ENCODE data around the gene PLEK. TPM values are rescaled to one million over a fixed set of nuclear protein-coding genes. Genes with fewer than 3 reads are reported as not detected.
A peak's percentile ranks its signal among the peaks of the same experiment; 100 is the strongest.

The PLEK gene
- total and polyA plus RNA-seq, 10 of the 15 experiments (the other 5 are each of a cell fraction or from before 2014, with no cell fraction given), result 229 to 804 (median 362) TPM

DNA sequence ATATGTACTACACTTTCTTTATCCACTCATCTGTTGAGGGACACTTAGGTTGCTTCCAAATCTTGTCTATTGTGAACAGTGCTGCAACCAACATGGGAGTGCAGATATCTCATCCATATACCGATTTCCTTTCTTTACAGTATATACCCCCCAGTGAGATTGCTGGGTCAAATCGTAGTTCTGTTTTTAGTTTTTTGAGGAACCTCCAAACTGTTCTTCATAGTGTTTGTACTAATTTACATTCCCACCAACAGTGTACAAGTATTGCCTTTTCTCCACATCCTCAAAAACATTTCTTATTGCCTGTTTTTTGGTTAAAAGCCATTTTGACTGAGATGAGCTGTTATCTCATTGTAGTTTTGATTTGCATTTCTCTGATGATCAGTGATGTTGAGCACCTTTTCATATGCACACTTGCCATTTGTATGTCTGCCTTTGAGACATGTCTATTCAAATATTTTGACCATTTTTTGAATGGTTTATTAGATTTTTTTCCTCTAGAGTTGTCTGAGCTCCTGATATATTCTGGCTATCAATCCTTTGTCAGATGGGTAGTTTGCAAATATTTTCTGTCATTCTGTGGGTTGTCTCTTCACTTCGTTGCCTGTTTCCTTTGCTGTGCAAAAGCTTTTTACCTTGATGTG is 12.2 kb downstream of the PLEK start:
- 6% methylated on average over 3 of the region's 3 CpGs for WGBS (ENCODE audit: insufficient coverage, insufficient replicate concordance, low lambda C conversion rate, missing lambda C conversion rate)
- DNase-seq (ENCODE audit: low read depth, low spot score) (no peak), FAIRE-seq (no peak), ATAC-seq (peak; percentile 36)
- peak overlapping the region; percentile 50; the same call in 1 of the 2 replicates for H3K4me3 ChIP-seq
- ChIA-PET POLR2A (interaction anchor here (0.8 to 2.0 kb wide), 5 partner anchors 11 to 34 kb away, joined by 3 to 6 read pairs (median 5); no protein-coding TSS in a partner anchor), RAD21 (ENCODE audit: unreplicated experiment) (interaction anchor here (0.9 to 3.4 kb wide), 8 partner anchors 11 to 65 kb away, joined by 3 to 39 read pairs (median 6); partner anchors contain the start of gene PLEK), CTCF (interaction anchor here (0.7 to 1.2 kb wide), 5 partner anchors 9 to 64 kb away, joined by 3 to 5 read pairs (median 4); no protein-coding TSS in a partner anchor), SMC1A (ENCODE audit: uncharacterized antibody, unreplicated experiment) (interaction anchor here (0.6 to 15.8 kb wide), 7 partner anchors 10 to 64 kb away, joined by 3 to 259 read pairs (median 23); partner anchors contain the start of gene PLEK)
- intact Hi-C loops (cut with micrococcal nuclease; ENCODE audit: unreplicated experiment), result loop anchor here (10.0 kb wide), 1 partner anchor 1268 kb away; the partner anchor contains the start of gene AAK1
- H3K27me3 ChIP-seq (replicated peaks in 1 of 2; ENCODE audit: control insufficient read depth in 2 of 2, insufficient read depth in 2 of 2, low read length in 1 of 2), result no peaks in the 10 kb centered on the region
- peak overlapping the region; percentile 22; the same call in 1 of the 2 replicates for H3K9ac ChIP-seq (ENCODE audit: control insufficient read depth, insufficient read depth, low read length)
- peaks cover 99% of the 10 kb centered on the region for H3K79me2 ChIP-seq (ENCODE audit: control insufficient read depth, insufficient read depth, low read length)
- BruUV-seq (replicated peaks), result no TSS peak
- peaks cover 18 to 28% of the 10 kb centered on the region in 2 experiments for H3K36me3 ChIP-seq (ENCODE audit: control insufficient read depth in 2 of 2, insufficient read depth in 2 of 2, low read length in 1 of 2)
- in situ Hi-C loops (cut with MboI), result loop anchor here (25.0 kb wide), 1 partner anchor 1735 kb away; no protein-coding TSS in a partner anchor
- peaks cover 2% of the 10 kb centered on the region; the same call in 1 of the 2 replicates for H4K20me1 ChIP-seq (ENCODE audit: control insufficient read depth, insufficient read depth)
- H3K4me2 ChIP-seq (ENCODE audit: control insufficient read depth, insufficient read depth), result peak overlapping the region; percentile 74
- H2AFZ ChIP-seq (ENCODE audit: control insufficient read depth, low read depth, low read length), result no peak overlapping the region
- no peaks in the 10 kb centered on the region for H3K9me3 ChIP-seq (replicated peaks; ENCODE audit: control insufficient read depth, insufficient read depth, low read length)
- H3K27ac ChIP-seq (ENCODE audit: control insufficient read depth, insufficient read depth), result peak overlapping the region; percentile 80
- H3K4me1 ChIP-seq (ENCODE audit: control insufficient read depth, insufficient read depth, low read length), result peaks cover 61% of the 10 kb centered on the region
- TF ChIP-seq, protein P1, sequence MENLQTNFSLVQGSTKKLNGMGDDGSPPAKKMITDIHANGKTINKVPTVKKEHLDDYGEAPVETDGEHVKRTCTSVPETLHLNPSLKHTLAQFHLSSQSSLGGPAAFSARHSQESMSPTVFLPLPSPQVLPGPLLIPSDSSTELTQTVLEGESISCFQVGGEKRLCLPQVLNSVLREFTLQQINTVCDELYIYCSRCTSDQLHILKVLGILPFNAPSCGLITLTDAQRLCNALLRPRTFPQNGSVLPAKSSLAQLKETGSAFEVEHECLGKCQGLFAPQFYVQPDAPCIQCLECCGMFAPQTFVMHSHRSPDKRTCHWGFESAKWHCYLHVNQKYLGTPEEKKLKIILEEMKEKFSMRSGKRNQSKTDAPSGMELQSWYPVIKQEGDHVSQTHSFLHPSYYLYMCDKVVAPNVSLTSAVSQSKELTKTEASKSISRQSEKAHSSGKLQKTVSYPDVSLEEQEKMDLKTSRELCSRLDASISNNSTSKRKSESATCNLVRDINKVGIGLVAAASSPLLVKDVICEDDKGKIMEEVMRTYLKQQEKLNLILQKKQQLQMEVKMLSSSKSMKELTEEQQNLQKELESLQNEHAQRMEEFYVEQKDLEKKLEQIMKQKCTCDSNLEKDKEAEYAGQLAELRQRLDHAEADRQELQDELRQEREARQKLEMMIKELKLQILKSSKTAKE (IDR thresholded peaks at IDR 0.05; ENCODE audit: low read depth, poor library complexity, severe bottlenecking), result peak; percentile 21
- TF ChIP-seq RAD51 (IDR thresholded peaks at IDR 0.05) (no peak), SP1 (IDR thresholded peaks at IDR 0.05; ENCODE audit: low read depth, low read length) (no peak), RFX5 (IDR thresholded peaks at IDR 0.05; ENCODE audit: low read depth, low read length) (no peak), IKZF2 (IDR thresholded peaks at IDR 0.05) (peak; percentile 49 to 55; a peak in 2 of 4 replicates), CBX5 (IDR thresholded peaks at IDR 0.05; ENCODE audit: low read depth) (no peak), SIN3A (IDR thresholded peaks at IDR 0.05; ENCODE audit: low read depth, low read length) (no peak), STAT1 (conservative IDR thresholded peaks at IDR 0.05) (no peak), MTA3 (IDR thresholded peaks at IDR 0.05; ENCODE audit: borderline replicate concordance, low read length) (peak; percentile 58; the same call in 1 of the 2 replicates), YY1 (IDR thresholded peaks at IDR 0.05; ENCODE audit: low read depth, low read length) (no peak), SUPT20H (IDR thresholded peaks at IDR 0.05; ENCODE audit: borderline replicate concordance, control insufficient read depth, low read depth, low read length) (no peak), SRF (IDR thresholded peaks at IDR 0.05; ENCODE audit: low read depth in 2 of 2, low read length in 2 of 2) (no peak), ETV6 (conservative IDR thresholded peaks at IDR 0.05 in 1 of 2, IDR thresholded peaks at IDR 0.05 in 1 of 2; ENCODE audit: borderline replicate concordance in 1 of 2, low read depth in 1 of 2) (peak in 1 of 2 experiments; percentile 37; a peak in 1 of 4 replicates), EED (IDR thresholded peaks at IDR 0.05; ENCODE audit: low read depth) (peak; percentile 35; the same call in 1 of the 2 replicates)
- TF ChIP-seq, protein P2, sequence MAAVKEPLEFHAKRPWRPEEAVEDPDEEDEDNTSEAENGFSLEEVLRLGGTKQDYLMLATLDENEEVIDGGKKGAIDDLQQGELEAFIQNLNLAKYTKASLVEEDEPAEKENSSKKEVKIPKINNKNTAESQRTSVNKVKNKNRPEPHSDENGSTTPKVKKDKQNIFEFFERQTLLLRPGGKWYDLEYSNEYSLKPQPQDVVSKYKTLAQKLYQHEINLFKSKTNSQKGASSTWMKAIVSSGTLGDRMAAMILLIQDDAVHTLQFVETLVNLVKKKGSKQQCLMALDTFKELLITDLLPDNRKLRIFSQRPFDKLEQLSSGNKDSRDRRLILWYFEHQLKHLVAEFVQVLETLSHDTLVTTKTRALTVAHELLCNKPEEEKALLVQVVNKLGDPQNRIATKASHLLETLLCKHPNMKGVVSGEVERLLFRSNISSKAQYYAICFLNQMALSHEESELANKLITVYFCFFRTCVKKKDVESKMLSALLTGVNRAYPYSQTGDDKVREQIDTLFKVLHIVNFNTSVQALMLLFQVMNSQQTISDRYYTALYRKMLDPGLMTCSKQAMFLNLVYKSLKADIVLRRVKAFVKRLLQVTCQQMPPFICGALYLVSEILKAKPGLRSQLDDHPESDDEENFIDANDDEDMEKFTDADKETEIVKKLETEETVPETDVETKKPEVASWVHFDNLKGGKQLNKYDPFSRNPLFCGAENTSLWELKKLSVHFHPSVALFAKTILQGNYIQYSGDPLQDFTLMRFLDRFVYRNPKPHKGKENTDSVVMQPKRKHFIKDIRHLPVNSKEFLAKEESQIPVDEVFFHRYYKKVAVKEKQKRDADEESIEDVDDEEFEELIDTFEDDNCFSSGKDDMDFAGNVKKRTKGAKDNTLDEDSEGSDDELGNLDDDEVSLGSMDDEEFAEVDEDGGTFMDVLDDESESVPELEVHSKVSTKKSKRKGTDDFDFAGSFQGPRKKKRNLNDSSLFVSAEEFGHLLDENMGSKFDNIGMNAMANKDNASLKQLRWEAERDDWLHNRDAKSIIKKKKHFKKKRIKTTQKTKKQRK (IDR thresholded peaks at IDR 0.05; ENCODE audit: low read depth, low read length), result no peak
- TF ChIP-seq, protein P3, sequence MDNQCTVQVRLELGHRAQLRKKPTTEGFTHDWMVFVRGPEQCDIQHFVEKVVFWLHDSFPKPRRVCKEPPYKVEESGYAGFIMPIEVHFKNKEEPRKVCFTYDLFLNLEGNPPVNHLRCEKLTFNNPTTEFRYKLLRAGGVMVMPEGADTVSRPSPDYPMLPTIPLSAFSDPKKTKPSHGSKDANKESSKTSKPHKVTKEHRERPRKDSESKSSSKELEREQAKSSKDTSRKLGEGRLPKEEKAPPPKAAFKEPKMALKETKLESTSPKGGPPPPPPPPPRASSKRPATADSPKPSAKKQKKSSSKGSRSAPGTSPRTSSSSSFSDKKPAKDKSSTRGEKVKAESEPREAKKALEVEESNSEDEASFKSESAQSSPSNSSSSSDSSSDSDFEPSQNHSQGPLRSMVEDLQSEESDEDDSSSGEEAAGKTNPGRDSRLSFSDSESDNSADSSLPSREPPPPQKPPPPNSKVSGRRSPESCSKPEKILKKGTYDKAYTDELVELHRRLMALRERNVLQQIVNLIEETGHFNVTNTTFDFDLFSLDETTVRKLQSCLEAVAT (IDR thresholded peaks at IDR 0.05), result 0 out of 2 replicates have a peak, but pooled peaks have one; percentile 45

Measured in GM12878 (cell line).